Lower leg skin (tissue), 3 donors: ENCODE measurements around the gene ZNF460.

Source experiments
- POLR2A ChIP-seq, 2 donors: fragments of 450-650 bp; IDR thresholded peaks; one replicate each; pipeline ENCODE4 v1.6.1; 2016 to 2017; ENCODE audit warnings: antibody characterized with exemption in 2 of 2, mild to moderate bottlenecking in 1 of 2, moderate library complexity in 1 of 2
- TF ChIP-seq, protein P1 (sequence below), 3 donors: fragments of 450-650 bp; IDR thresholded peaks; one replicate each; pipeline ENCODE4 v1.5.1; 2016; ENCODE audit warnings: antibody characterized with exemption in 3 of 3, mild to moderate bottlenecking in 3 of 3, moderate library complexity in 2 of 3

DNA sequence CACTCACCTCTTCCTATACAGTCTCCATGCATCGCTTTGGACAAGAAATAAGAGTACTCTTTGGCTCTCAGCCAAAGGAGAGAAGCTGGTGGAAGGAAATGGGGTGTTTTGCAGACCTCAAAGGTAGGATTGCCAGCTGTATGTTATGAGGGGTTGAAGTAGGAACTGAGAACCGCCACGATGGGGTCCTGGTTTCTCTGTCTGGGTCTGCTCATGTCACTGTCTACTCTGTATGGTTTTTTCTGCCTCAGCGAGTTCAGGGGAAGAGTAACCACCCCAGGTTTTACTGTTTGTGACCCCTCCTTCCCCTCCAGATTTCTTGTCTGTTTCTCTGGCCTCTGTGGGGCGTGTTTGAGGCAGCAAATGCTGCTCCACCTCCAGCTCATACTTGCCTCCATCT, 35.8 kb upstream of the ZNF460 start:
- TF ChIP-seq, protein P1, sequence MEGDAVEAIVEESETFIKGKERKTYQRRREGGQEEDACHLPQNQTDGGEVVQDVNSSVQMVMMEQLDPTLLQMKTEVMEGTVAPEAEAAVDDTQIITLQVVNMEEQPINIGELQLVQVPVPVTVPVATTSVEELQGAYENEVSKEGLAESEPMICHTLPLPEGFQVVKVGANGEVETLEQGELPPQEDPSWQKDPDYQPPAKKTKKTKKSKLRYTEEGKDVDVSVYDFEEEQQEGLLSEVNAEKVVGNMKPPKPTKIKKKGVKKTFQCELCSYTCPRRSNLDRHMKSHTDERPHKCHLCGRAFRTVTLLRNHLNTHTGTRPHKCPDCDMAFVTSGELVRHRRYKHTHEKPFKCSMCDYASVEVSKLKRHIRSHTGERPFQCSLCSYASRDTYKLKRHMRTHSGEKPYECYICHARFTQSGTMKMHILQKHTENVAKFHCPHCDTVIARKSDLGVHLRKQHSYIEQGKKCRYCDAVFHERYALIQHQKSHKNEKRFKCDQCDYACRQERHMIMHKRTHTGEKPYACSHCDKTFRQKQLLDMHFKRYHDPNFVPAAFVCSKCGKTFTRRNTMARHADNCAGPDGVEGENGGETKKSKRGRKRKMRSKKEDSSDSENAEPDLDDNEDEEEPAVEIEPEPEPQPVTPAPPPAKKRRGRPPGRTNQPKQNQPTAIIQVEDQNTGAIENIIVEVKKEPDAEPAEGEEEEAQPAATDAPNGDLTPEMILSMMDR (IDR thresholded peaks at IDR 0.05), result no peak
- TF ChIP-seq POLR2A (IDR thresholded peaks at IDR 0.05), result no peak
